Loucy (cell line): Measurements from ENCODE around the gene DPP4.

Experiments
- CTCF ChIP-seq: fragments of 200-600 bp; sonication (generic); conservative IDR thresholded peaks from 2 replicates; pipeline ENCODE4 v1.5.1; 2014; ENCODE audit warnings: mild to moderate bottlenecking, antibody characterized with exemption, low read length
- EZH2phosphoT487 ChIP-seq: fragments of 200-600 bp; IDR thresholded peaks from 2 replicates; pipeline ENCODE4 v1.6.1; 2018; ENCODE audit warnings: antibody characterized with exemption, mild to moderate bottlenecking, moderate library complexity, borderline replicate concordance

- no peak for TF ChIP-seq CTCF
- no peak for TF ChIP-seq EZH2phosphoT487
Observed at GRCh38 chr2:162107361-162107901, 33.4 kb upstream of the DPP4 start.
